Smooth muscle cell of the brain vasculature (primary cell): ENCODE data around the gene CD63.

ENCODE experiments used
- DNase-seq: peaks from one replicate; pipeline ENCODE4 v3.0.0-alpha.2; 2012; ENCODE audit warnings: low read depth, low spot score

CD63 gene

DNA sequence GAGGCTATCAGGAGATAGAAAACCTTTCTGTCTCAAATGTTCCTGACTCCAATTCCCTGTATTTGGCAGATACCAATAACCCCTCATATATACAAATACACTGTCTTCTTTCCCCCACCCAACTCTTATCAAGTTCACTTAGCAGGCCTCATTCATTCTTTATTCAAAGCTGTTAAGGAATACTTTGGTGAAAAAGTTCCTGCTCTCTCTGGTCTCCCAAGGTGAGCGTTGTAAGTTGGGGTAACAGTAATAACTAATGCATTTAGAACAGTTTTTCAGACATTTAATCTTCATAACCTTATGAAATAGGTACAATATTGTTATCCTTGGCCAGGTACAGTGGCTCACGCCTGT lies 10.2 kb upstream of the CD63 start:
- no peak for DNase-seq

DNA sequence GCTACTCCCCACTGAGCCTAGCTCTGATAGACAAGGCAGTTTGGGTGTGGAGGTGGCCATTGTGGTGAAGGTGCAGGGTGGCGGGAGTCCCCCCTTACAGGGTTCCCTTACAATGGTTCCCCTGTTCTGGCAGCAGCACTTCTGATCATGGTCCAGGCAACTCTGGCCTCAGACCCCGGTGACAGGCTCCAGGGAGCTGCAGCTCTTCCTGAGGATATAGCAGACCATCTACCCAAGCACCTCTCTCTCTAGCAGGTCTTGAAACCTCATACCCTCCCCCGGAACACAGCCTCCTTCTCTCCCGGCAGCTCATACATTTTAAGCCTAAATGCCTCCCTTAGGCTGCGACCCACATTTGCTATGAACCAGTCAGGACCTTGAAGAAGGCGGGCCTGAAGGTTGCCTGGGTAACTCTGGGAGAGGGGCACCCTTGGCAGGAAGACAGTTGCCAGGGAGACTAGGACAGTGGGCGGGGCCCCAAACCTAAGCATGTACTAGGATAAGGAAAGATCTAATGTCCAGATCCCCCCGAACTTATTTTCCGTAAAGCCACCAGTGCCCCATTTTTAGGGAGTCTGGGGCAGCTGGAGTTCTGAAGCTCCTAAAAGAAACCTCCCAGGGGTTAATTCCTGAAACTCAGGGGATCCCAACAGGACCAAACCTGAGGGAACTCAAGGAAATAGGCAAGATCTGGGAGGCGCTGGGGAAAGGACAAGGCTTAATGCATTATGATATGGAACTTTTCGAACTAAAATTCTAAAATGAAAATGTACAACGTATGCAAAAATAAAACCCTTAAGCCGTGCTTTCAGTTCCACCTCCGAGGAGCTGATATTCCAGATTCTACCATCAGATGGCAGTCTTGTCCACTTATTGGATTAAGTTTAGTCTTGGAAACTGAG lies 9.6 kb upstream of the CD63 start:
- peak; percentile 79 for DNase-seq

DNA sequence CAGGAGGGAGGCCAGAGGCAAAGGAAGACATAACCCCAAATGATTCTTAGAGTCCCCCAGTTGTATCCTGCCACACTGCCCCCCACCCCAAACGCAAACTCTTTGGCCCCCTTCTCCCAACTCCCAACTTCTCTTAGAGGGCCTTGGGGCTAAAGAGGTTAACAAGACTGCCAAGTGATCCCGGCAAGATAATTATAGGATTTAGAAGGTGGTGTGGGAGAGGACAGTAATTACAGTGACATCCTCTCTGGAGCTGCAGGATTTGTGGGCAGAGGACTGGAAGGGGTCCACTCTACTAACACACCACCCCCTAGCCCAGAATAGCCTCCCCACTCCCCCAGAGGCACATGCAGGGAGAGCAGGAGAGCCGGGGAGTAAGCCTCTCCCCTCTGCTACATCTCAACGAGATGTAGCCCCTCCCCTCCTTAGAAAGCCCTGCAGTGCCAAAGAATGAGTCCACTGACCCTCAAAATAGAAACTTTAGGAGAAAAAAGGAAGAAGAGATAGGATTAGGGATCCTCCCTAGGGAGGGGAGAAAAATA lies 8.8 kb upstream of the CD63 start:
- DNase-seq: no peak

DNA sequence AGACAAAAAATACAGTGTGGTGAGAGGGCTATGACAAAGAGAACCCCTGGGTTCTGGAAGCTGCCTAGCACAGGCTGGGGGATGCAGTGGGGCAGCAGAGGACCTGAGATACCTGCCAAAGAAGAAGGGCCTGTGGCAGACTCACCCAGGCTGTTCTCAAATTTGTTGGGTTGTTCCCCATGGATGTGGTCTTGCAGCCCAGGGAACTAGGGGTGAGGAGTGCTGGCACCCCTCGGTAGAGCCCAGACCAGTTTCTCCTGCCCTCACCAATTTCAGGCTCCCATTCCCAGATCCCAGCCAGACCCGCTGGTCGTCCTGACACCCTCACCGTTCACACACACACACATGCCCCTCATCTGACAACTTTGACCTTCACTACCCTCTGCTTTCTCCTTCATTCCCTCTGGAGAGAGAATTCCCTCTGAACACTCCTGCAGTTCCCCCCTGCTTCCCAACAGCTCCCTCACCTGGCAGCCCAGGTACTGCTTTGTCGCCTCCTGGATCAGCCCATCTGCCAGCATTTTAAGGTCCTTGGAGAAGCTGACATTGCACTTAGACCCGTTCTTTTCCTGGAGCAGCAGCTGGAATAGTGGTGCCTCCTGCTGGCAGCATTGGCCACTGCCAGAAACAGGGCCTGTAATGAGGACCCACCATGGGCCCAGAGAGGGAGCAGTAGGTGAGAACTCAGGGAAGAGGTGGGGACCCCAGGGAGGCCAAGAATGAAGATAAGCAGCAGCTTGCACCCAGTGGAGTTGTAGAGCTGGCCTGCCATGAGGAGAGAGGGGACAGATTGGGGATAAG lies 8.2 kb upstream of the CD63 start:
- no peak for DNase-seq

DNA sequence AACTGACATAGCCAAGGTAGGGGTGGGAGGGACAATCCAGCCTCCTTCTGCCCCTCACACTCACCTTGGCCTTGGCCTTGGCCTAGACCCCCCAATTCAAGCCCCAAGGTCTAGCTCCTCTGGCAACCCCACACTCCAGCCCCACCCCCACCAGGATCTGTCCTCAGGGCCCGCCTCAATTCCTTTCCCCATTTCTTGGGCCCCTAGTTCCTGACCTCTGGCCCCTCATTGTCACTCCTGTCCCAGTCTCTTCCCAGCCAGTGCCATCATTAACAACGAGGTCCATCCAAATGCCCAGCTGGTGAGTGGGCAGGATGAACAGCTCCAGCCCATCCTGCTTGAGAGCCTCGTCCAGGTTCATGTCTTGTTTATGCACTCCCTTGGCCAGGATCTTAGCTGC lies 7.3 kb upstream of the CD63 start:
- no peak for DNase-seq

DNA sequence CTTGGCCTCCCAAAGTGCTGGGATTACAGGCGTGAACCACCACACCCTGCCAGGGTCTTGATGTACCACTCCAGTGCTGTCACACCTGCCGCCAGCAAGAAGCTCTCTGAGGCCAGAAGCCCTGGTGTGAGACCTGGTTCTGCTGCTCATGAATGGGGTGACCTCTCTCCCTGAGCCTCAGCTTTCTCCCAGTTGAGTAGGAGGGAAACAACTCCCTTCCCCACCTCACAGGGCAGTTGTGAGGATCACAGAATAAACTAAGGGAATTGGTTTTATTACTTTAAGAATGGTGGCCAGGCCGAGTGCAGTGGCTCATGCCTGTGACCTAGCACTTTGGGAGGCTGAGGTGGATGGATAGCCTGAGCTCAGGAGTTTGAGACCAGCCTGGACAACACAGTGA lies 5.8 kb upstream of the CD63 start:
- no peak for DNase-seq

DNA sequence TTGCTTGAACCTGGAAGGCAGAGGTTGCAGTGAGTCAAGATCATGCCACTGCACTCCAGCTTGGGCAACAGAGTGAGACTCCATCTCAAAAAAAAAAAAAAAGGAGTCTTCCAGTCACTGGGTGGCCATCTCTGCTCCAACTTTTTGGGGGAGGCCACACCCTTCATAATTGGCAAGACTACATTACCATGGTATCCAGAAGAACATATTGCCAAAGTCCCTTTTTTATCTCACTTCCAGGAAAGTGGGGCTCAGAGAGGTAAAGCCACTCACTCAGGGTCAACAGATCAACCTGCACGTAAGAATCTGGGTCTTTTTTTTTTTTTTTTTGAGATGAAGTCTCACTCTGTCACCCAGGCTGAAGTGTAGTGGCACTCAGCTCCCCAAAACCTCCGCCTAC lies 5.0 kb upstream of the CD63 start:
- no peak for DNase-seq

DNA sequence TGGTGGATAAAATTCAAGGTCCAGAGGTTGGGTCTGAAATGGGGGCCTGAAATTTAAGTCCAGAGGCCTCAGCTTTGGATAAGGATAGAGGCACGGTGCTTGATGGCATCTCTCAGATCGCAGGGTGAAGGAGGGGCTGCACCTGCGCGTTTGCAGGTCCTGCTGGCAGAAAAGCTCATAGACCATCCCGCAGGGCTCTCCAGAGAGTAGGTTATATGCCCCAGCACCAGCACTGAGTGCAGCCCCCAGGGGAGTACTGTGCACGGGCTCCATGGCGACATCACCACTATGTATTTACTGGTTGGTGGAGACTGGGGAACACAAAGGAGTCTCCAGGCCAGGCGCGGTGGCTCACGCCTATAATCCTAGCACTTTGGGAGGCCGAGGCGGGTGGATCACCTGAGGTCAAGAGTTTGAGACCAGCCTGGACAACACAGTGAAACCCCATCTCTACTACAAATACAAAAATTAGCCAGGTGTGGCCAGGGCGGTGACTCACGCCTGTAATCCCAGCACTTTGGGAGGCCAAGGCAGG lies 4.3 kb upstream of the CD63 start:
- no peak for DNase-seq

DNA sequence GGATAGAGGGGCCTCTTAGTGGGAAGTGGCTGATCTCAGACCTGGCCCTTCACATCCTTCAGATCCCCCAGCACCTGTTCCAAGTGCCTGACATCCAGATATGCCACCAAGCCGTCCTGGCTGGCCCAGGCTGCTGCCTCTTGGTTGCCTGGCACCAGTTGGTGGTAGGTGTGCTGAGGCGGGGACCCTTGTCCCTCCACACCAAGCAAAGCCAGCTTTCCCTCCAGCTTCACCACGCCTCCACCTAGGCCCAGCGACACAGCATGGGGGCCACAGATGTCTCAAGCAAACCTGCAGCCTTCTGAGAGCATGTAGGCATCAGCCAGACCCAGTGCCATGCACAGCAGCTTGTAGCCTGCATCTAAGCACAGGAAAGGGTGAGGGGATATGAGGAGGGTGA lies 3.5 kb upstream of the CD63 start:
- DNase-seq: no peak

DNA sequence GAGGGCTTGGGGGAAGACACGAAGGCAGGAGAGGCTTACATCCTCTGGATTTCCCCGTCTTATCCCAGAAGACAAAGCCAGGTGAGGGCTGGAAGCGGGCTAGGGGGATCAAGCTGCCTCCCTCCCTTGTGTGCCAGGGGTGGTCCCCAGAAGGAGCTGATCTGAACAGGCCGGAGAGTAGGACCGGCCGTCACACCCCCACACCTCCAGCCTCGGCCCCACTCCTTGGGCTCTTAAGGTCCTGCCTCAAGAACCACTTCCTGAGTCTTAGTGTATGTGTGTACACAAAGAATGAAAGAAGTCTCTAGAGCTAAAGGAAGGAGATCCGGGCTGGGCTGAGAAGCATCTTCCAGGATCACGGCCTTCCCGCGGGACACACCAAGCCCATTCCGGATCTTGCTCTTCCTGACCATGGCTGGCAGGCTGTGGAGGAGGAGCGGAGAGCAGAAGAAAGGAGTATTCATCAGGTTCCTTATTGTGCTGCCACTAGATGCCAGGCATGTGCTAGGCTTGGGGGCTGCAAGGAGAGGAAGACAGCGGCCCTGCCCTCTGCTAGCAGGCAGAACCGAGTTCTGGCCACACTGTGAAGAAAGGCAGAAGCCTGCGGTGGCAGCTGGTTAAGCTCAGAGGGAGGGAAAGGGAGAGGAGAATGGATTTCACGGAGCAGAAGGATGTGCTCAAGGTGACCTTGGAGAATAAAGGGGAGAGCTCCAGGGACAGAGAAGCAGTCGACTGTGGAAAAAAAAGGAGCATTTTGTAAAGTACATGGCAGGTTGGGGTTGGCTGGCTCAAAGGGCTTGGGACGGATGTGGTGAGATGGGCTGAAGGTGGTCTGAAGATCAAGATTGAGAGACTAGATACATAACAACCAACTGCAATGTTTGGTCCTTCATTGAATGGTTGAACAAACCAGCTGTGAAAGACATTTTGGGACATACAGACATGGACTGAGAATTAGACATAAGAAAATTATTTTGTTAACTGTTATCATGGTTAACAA lies 1.3 kb upstream of the CD63 start:
- DNase-seq: no peak

DNA sequence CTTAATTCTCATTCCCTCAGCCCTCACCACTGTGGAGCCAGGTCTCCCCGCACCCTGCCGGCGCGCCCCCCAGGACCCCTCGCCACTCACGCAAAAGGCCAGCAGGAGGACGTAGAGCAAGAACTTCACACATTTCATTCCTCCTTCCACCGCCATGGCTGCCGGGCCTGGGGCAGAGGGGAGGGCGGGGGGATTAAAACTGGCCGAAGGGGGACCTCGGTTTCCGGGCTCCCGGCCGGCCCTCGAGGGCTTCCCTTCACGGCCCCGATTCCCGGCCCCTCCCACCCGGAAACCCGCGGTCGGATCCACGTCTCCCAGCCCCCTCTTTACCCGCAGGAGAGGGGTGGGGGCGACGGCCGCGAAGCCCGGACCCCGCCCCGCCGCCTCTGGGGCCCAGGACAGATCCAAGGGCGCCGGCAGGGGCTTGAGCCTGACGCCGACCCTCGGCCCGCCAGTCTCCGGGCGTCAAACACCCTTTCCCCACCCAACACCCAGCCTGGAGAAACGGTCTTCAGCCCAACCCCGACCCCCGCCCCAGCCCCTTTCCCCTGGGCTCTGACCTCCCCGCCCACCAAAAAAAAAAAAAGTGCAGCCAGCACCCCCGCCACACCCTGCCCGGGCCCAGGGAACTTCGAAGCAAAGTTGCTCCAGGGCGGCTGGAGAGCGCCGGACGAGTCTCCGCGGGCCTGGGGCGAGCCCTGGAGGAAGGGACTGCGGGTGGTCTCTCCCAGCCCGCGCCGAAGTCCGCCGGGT lies 447 bp downstream of the CD63 start:
- DNase-seq: no peak

DNA sequence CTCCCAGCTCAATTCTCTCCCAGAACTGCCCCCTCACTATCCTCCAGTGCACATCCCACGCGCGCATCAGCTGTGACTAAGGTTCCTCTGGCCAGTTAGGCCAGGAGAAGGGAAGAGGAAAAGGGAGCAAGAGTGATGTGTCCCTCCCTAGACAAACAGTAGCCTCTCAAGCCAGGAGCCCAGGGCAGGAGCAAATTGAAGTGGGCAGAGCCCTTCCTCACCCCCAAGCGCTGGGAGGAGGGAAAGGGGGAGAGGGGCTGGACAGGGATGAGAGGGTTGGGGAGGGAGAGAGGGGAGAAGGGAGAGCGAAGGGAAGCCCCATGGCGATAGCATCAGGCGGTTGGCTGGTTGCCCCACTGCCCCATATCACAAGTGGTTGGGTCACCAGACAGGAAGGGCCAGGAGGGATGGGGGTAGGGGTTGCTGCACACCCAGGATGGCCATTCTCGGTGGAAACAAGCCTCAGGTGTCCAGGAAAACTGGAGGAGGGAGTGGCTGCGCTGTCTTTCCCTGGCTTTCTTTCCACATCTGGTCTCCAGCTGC lies 1.1 kb downstream of the CD63 start:
- no peak for DNase-seq

DNA sequence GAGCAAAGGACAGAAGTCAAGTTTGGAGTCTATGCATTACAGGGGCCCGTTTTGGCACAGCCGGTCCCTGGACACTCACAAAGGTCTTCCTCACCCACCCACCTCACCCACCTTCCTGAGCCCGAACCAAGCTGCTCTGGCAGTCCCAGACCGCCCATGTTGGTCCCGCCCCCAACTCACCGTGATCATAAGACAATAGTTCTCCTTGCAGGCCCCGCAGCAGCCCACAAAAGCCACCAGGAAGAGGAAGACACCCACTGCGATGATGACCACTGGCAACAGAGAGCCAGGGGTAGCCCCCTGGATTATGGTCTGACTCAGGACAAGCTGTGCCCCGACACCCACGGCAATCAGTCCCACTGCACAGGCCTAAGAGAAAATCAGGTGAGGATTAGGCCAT lies 1.8 kb downstream of the CD63 start:
- no peak for DNase-seq

DNA sequence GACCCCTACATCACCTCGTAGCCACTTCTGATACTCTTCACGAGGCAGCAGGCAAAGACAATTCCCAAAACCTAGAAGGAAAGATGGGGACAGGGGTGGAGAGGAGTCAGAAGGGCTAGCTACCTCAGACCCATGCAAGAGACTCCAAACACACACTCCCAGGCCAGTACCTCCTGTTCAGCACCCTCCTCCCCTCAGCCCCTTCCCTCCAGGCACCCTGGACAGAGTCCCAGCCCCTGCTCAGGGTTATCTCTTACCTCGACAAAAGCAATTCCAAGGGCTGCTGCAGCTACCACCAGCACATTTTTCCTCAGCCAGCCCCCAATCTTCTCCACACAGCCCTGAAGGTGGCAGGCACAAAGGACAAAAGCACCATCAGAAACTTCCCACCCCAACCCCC lies 3.3 kb downstream of the CD63 start:
- no peak for DNase-seq

DNA sequence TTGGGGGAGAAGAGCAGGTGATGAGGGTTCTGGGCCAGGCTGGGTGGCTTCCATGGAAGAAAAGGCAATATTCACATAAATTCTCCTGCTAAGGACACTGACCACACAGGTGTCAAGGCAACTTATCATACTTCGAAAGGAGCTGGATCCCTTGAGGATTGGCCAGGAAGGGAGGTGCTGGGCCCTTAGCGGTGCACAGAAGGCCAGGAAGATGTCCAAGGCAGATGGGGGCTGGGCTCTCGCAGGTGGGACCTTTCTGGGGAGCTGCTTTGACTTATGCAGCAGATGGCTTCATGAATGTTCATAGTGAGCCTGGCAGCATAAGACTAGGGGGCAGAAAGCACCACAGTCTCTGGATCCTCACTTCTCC lies 3.9 kb downstream of the CD63 start:
- no peak for DNase-seq

DNA sequence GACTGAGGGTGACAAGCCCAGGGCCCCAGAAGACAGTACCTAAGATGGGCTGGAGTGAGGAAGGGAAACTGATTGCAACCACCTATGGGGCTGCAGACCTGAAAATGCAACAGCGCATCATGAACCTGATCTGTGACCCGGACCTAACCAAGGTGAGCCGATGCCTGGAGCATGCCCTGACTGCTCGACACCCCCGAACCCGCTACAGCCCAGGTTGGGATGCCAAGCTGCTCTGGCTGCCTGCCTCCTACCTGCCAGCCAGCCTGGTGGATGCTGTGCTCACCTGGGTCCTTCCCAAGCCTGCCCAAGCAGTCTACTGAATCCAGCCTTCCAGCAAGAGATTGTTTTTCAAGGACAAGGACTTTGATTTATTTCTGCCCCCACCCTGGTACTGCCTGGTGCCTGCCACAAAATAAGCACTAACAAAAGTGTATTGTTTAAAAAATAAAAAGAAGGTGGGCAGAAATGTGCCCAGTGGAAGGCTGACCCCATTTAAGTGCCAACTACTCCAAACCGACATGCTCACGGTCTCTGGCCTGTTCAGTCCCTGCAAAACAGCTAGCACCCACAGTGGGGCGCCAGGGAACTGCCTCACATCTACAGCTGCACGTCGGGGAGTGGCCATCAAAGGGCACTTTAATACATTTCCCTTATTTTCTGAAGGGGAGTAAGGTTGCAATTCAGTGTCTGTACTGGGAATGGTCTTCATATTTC lies 4.4 kb downstream of the CD63 start:
- no peak for DNase-seq

DNA sequence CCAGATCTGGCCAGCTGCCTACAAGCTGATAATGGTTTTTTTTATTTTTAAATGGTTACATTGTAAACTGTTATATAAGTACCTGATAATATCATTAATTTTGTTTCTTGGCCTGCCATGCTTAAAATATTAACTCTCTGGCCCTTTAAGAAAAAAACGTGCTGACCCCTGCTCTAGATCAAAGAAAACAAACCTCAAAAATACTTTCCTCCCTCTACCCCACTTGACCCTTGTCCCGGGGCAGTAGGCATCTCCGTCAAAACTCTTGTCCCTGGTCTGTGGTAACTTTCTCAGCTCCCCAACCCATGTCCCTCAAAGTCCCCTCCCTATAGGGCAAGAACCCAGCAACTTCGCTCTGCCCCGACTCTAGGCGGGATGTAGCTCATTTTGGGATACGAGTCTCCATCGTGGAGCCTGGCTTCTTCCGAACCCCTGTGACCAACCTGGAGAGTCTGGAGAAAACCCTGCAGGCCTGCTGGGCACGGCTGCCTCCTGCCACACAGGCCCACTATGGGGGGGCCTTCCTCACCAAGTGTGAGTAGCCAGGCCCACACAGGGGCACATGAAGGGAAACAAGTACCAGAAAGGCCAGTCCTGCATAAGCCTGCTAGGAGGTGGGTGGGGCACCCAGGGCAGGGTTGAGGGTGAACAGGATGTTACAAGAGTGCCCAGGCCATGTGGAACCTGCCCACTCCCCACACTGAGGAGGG lies 5.1 kb downstream of the CD63 start:
- no peak for DNase-seq

DNA sequence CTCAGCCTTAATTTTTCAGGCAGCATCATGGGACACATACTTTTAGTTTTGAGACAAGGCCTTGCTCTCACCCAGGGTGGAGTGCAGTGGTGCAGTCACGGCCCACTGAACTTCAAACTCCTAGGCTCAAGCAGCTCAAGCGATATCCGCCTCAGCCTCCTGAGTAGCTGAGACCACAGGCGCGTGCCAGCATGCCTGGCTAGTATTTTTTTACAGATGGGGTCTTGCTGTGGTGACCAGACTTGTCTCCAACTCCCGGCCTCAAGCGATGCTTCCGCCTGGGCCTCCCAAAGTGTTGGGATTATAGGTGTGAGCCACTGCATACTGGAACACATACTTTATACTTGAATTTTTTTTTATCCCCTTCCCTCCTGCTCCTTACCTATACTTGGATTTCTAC lies 5.9 kb downstream of the CD63 start:
- no peak for DNase-seq

DNA sequence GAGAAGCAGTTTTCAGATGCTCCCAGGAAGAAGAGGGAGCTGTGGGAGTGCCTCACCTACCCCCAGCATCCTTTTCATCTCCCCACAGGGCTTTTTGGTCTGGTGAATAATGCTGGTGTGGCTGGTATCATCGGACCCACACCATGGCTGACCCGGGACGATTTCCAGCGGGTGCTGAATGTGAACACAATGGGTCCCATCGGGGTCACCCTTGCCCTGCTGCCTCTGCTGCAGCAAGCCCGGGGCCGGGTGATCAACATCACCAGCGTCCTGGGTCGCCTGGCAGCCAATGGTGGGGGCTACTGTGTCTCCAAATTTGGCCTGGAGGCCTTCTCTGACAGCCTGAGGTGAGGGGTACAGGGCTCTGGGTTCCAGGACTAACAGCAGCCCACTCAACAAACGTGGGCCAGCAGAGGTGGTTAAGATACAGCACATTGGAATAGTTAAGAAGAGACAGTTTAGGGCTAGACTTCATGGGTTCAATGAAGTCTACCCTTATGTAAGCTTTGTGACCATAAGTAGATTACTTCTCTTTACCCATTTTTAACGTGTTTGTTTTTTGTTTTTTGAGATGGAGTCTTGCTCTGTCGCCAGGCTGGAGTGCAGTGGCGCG lies 7.1 kb downstream of the CD63 start:
- DNase-seq: no peak
